ENCODE data around the gene SLC35E1.
"Not testable (repeated sequence)": the region's sequence is repeated elsewhere in the genome, so short reads cannot be mapped to it uniquely, and the experiment has no call there.

Gene SLC35E1

DNA sequence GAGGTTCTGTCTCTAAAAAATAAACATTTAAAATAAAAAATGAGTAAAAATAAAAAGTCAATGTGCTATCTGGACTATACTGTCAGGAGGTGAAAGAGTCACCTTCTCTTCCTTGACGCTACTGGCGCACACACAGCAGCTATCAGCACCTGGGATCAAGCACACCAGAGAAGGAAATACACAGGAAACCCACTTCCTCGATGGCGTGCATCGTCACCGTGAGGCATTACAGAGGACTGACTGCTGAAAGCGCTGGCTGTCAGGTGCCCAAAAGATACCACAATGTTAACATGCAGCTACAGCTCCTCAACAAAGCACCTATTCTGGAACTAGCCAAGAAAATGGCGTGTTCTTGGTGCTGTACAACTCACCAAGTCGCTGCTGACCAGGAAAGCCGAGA, 6.1 kb downstream of the SLC35E1 start:
- no peak for DNase-seq (ENCODE audit: low read depth)

DNA sequence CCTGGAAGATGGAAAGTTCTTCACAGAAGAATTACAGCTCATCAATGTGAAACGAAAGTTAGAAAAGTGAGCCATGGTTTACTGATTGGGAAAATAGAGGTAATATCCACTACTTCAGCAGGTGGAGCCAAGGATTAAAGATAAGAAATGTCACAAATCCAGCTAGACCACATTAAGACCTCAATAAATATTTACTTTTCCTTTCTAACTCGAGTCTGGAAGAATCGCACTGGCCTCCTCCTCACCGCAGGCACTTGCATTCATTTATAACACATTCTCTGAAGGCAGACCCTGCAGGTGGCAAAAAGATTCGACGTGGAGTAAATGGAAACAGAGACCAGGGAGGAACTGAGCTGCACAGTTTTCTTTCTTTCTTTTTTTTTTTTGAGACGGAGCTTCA, 7.4 kb downstream of the SLC35E1 start:
- TF ChIP-seq, protein P1, sequence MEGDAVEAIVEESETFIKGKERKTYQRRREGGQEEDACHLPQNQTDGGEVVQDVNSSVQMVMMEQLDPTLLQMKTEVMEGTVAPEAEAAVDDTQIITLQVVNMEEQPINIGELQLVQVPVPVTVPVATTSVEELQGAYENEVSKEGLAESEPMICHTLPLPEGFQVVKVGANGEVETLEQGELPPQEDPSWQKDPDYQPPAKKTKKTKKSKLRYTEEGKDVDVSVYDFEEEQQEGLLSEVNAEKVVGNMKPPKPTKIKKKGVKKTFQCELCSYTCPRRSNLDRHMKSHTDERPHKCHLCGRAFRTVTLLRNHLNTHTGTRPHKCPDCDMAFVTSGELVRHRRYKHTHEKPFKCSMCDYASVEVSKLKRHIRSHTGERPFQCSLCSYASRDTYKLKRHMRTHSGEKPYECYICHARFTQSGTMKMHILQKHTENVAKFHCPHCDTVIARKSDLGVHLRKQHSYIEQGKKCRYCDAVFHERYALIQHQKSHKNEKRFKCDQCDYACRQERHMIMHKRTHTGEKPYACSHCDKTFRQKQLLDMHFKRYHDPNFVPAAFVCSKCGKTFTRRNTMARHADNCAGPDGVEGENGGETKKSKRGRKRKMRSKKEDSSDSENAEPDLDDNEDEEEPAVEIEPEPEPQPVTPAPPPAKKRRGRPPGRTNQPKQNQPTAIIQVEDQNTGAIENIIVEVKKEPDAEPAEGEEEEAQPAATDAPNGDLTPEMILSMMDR (conservative IDR thresholded peaks at IDR 0.05; ENCODE audit: low read depth, low read length) = no peak
- no peak for DNase-seq (ENCODE audit: low read depth)
- no peak overlapping the region for H3K4me3 ChIP-seq (ENCODE audit: low read depth, low read length)

More for the DNA sequence above, 6.1 kb downstream of the SLC35E1 start:
- TF ChIP-seq, protein P1 (conservative IDR thresholded peaks at IDR 0.05; ENCODE audit: low read depth, low read length) = no peak
- no peak overlapping the region for H3K4me3 ChIP-seq (ENCODE audit: low read depth, low read length)

DNA sequence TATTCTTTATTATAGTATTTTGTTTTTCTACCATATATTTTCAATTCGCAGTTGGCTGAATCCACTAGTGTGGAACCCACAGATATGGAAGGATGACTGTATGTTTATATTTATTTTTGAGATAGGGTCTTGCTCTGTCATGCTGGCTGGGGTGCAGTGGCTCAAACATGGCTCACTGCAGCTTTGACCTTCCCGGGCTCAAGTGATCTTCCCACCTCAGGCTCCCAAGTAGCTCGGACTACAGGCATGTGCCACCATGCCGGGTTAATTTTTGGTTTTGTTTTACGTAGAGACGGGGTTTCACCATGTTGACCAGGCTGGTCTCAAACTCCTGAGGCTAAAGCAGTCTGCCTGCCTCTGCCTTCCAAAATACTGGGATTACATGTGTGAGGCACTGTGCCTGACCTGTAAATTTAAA, 9.6 kb downstream of the SLC35E1 start:
- TF ChIP-seq, protein P1 (conservative IDR thresholded peaks at IDR 0.05; ENCODE audit: low read depth, low read length) = no peak
- no peak overlapping the region for H3K4me3 ChIP-seq (ENCODE audit: low read depth, low read length)
- no peak for DNase-seq (ENCODE audit: low read depth)

DNA sequence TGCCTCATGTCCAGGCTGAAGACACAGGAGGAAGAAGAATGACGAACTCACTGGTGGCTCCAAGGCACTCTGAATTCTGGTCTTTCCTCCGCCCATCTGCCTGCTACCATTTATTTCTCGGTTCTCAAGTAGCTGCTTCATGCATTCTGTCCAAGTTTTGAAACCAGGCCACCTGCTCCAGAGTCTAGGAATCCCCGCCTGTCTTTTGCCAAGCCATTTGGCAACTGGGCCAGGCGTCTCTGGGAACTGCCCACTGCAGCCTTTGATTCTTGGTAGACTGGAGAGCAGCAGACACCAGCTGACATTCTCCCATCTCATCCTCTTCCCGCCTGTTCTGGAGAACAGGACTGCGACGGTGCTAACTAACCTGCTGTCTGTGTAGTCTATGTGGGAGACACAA, 10.8 kb downstream of the SLC35E1 start:
- TF ChIP-seq, protein P1 (conservative IDR thresholded peaks at IDR 0.05; ENCODE audit: low read depth, low read length) = no peak
- H3K4me3 ChIP-seq (ENCODE audit: low read depth, low read length) = no peak overlapping the region
- DNase-seq (ENCODE audit: low read depth) = no peak

DNA sequence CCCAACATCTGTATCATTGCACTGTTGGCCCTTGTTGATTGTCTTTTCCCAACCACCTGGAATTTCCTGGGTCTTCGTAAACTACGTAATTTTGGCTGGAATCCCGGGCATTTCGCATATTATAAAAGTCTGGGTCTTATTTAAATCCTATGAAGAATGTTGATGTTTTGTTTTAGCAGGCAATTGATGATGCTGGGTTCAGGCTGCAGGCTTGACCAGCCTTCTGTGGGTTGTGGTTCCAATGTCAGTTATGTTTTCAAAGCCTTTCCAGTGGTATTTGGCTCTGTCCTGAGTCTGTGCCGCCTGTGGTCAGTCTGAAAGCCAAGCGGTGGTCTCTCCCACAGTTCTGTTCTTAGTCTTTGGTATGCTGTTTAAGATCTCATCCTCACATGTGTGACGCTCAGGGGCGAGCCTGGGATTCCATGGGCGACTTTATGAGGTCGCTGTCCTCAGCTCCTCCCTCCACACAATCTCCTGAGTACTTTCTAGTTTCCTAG, 12.4 kb downstream of the SLC35E1 start:
- H3K4me3 ChIP-seq (ENCODE audit: low read depth, low read length) = no peak overlapping the region
- TF ChIP-seq, protein P1 (conservative IDR thresholded peaks at IDR 0.05; ENCODE audit: low read depth, low read length) = no peak
- DNase-seq (ENCODE audit: low read depth) = peak; percentile 51

DNA sequence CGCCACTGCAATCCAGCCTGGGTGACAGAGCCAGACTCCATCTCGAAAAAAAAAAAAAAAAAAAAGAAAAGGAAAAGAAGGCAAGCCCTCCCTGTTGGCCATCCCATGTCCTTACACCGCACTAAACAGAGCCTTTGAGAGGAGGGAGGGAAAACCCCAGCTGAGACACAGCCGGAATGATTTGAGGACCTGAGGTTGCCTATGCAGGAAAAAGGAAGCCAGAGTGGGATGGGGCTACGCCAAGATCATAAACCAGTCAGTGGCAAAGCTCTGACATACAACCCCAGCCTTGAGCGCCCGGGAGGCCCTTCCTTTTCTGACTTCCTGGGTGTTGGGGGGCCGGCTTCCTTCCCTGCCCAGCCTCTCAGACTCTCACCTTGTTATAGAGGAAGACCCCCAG, 17.4 kb downstream of the SLC35E1 start:
- TF ChIP-seq, protein P1 (conservative IDR thresholded peaks at IDR 0.05; ENCODE audit: low read depth, low read length) = no peak
- no peak for DNase-seq (ENCODE audit: low read depth)
- H3K4me3 ChIP-seq (ENCODE audit: low read depth, low read length) = no peak overlapping the region

DNA sequence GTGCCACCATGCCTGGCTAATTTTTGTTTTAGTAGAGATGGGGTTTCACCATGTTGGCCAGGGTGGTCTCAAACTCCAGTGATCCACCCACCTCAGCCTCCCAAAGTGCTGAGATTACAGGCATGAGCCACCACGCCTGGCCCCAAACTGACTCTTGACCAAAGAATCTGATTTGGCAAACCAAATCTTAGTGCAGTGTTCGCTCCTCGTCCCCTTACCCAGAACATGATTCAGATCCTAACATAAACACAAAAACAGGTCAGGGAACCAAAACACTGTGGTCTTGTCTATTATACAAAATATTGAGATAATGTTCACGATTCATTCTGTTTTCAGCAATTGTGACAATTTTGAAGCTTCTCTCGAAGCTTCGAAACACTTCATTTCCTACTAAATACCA, 20.3 kb downstream of the SLC35E1 start:
- H3K4me3 ChIP-seq (ENCODE audit: low read depth, low read length); DNase-seq (ENCODE audit: low read depth): not testable (repeated sequence)
